Activated naive CD4-positive, alpha-beta T cell treated with anti-CD3 and anti-CD28 coated beads, Interleukin-2, amount 50 U/mL, for 16 hours (primary cell): ENCODE measurements around the gene HIKESHI.

Source experiments
- DNase-seq: peaks from one replicate; pipeline ENCODE4 v3.0.0-alpha.2; 2020

The HIKESHI gene

DNA sequence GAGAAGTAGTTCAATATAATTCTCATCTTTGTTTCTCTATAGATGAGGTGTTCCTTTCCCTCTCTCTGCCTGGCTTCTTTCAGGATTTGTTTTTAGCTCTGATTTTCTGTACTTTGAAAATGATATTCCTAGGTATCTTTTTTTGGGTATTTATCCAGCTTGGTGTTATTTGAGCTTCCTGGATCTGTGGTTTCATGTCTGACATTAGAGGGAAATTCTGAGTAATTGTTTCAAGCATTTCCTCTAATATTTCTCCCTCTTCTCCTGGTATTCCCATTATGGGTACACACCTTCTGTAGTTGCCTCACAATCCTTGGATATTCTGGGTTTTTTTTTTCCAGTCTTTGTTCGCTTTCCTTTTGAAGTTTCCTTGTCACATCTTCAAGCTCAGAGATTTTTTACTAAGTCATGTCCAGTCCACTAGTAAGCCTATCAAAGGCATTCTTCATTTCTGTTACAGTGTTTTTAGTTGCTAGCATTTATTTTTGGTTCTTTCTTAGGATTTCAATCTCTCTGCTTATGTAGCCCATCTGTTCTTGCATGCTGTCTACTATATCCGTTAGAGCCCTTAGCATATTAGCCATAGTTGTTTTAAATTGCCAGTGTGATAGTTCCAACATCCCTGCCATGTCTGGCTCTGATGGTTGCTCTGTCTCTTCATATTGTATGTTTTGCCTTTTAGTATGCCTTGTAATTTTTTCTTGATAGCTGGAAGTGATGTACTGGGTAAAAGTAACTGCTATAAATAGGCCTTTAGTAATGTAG lies 78.4 kb downstream of the HIKESHI start:
- no peak for DNase-seq

- no peak for DNase-seq
These were observed 81.3 kb downstream of the HIKESHI start for GRCh38 chr11:86383041-86383955.

- DNase-seq, result no peak
These were observed 84.2 kb downstream of the HIKESHI start for GRCh38 chr11:86386283-86386682.

DNA sequence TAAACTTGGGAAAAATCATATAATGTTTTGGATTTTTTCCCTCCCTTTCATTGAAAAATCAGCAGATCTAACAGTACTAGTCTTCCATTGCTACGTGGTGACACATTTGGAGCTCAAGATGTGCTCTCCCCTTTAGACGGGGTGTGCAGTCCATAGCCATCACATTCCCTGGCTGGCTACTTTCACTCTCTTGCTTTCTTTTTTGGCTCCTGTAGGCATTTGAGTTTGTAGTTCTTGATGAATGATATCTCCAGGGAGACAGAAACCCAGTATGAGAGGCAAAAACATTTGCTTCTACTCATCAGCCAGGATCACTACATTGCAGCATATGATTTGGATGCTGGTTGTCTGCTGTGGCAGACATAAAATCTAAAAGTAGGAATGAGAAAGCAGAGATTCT lies 84.7 kb downstream of the HIKESHI start:
- no peak for DNase-seq

DNA sequence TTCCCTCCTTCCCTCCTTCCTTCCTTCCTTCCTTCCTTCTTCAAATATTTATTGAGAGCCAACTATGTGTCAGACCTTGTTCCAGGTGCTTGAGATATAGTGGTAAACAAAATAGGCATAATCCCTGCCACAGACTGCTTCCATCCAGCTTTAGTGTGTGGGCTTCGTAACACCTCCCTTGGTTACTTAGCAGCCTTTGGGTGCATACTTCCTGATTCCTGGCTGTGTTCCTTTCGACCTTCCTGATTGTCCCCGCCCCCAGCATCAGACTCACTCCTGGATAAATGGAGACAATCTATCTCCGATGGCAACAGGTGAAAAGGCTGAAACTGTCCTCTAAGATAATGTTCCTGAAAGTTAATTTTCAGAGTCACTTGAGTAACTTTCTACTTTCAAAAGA lies 86.2 kb downstream of the HIKESHI start:
- no peak for DNase-seq

DNA sequence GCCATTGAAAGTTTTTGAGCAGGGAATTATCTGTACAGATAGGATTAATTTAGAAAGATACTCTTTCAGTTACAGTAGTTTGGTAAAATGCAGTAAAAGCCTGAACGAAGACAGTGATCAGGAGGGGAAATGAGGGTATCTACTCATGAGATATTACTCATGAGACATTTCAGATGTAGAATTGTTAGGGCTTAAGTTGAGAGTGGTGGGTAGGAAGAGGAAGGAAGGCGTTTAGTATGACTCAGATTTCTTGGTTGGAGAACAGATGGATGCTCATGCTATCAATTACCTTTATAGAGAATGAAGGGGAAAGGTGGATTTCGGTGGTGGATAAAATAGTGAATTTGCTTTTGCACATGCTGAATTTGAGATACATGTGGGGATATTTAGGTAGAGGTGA lies 88.4 kb downstream of the HIKESHI start:
- no peak for DNase-seq

GRCh38 chr11:86395061-86395551 lies 93.1 kb downstream of the HIKESHI start:
- no peak for DNase-seq
